GM12878 (cell line): ENCODE measurements around the gene KHNYN. TPM values are rescaled to one million over a fixed set of nuclear protein-coding genes. Genes with fewer than 3 reads are reported as not detected.

Experiments
- ATAC-seq: fragments of 200-7000 bp; cut with Tn5 transposase; 3 replicates; pipeline ENCODE4 v1.9.1; 2020; ENCODE audit warnings: mild to moderate bottlenecking, moderate library complexity
- BruUV-seq: library from RNA; stranded (reverse); fragments of 400-500 nt; replicated peaks from 2 replicates; lab custom pipeline; 2021; lab: Mats Ljungman, UMichigan
- CTCF ChIA-PET: fragments of 300-600 bp; sonication (Branson Sonifier 250); formaldehyde crosslinking; extraction: SDS; loops from one replicate; lab custom pipeline; 2021; ENCODE audit warnings: inconsistent platforms; lab: Yijun Ruan, JAX
- POLR2A ChIA-PET: fragments of 350-600 bp; formaldehyde crosslinking; extraction: SDS; loops from one replicate; lab custom pipeline; 2021; ENCODE audit warnings: inconsistent platforms; lab: Charles Lee
- RAD21 ChIA-PET: fragments of 300-600 bp; sonication (Branson Sonifier 250); formaldehyde crosslinking; loops from one replicate; lab custom pipeline; 2023; ENCODE audit warnings: antibody characterized with exemption; ENCODE audit not compliant: unreplicated experiment; lab: Charles Lee
- SMC1A ChIA-PET: fragments of 300-600 bp; sonication (Branson Sonifier 250); formaldehyde crosslinking; loops from one replicate; lab custom pipeline; 2023; ENCODE audit not compliant: unreplicated experiment, uncharacterized antibody; lab: Charles Lee
- DNase-seq: peaks from one replicate; pipeline ENCODE4 v3.0.0-alpha.2; 2011; ENCODE audit warnings: low read depth, low spot score
- FAIRE-seq: peaks from 3 replicates; lab custom pipeline; 2011; peaks lifted over from hg19 to GRCh38; lab: Jason Lieb, UNC
- H2AFZ ChIP-seq: 2 replicates; pipeline ENCODE4 v1.6.0; 2011; ENCODE audit warnings: low read depth, low read length, control low read depth; ENCODE audit not compliant: control insufficient read depth
- H3K27ac ChIP-seq: 2 replicates; pipeline ENCODE4 v1.5.1; 2011; ENCODE audit warnings: control low read depth; ENCODE audit not compliant: control insufficient read depth, insufficient read depth
- H3K27me3 ChIP-seq, 2 experiments: replicated peaks in 1 of 2; 2 replicates each; pipeline versions ENCODE4 v1.6.0 to v1.6.1; 2011; ENCODE audit warnings: low read length in 1 of 2; ENCODE audit not compliant: control insufficient read depth in 2 of 2, insufficient read depth in 2 of 2
- H3K36me3 ChIP-seq, 2 experiments: 2 replicates each; pipeline ENCODE4 v1.5.1; 2011; ENCODE audit warnings: low read length in 1 of 2; ENCODE audit not compliant: control insufficient read depth in 2 of 2, insufficient read depth in 2 of 2
- H3K4me1 ChIP-seq: 2 replicates; pipeline ENCODE4 v1.6.1; 2011; ENCODE audit warnings: mild to moderate bottlenecking, low read length, moderate library complexity, mixed read lengths; ENCODE audit not compliant: control insufficient read depth, insufficient read depth
- H3K4me2 ChIP-seq: 2 replicates; pipeline ENCODE4 v1.6.0; 2011; ENCODE audit warnings: control low read depth; ENCODE audit not compliant: control insufficient read depth, insufficient read depth
- H3K4me3 ChIP-seq: fragments of 200-600 bp; sonication (generic); 2 replicates; pipeline ENCODE4 v1.5.1; 2016
- H3K79me2 ChIP-seq: 2 replicates; pipeline ENCODE4 v1.6.0; 2011; ENCODE audit warnings: low read length; ENCODE audit not compliant: control insufficient read depth, insufficient read depth
- H3K9ac ChIP-seq: 2 replicates; pipeline ENCODE4 v1.8.0; 2011; ENCODE audit warnings: low read length, control low read depth, mixed read lengths; ENCODE audit not compliant: control insufficient read depth, insufficient read depth
- H3K9me3 ChIP-seq: replicated peaks from 3 replicates; pipeline ENCODE4 v1.5.1; 2011; ENCODE audit warnings: mild to moderate bottlenecking, low read length; ENCODE audit not compliant: control insufficient read depth, insufficient read depth
- H4K20me1 ChIP-seq: 2 replicates; pipeline ENCODE4 v1.6.0; 2011; ENCODE audit not compliant: control insufficient read depth, insufficient read depth
- BACH1 ChIP-seq: fragments of 450-650 bp; IDR thresholded peaks from 2 replicates; pipeline ENCODE4 v1.6.1; 2017; ENCODE audit warnings: mild to moderate bottlenecking, borderline replicate concordance
- ELK1 ChIP-seq: IDR thresholded peaks from 2 replicates; pipeline ENCODE4 v1.6.1; 2012; ENCODE audit warnings: low read depth, low read length, improper control_type of control experiment
- FOS ChIP-seq: IDR thresholded peaks from 3 replicates; pipeline ENCODE4 v1.6.1; 2011; ENCODE audit warnings: borderline replicate concordance; ENCODE audit not compliant: insufficient read length; ENCODE audit errors: extremely low read depth
- MEF2B ChIP-seq: fragments of 450-650 bp; IDR thresholded peaks from 2 replicates; pipeline ENCODE4 v1.6.1; 2018; ENCODE audit warnings: mild to moderate bottlenecking, moderate library complexity; ENCODE audit not compliant: partially characterized antibody, poor library complexity, severe bottlenecking
- MYB ChIP-seq: fragments of 150-350 bp; IDR thresholded peaks from 2 replicates; pipeline ENCODE4 v1.6.1; 2014; ENCODE audit warnings: mild to moderate bottlenecking, low read depth, low read length, borderline replicate concordance
- SIN3A ChIP-seq: IDR thresholded peaks from 2 replicates; pipeline ENCODE4 v1.6.1; 2012; ENCODE audit warnings: low read depth, low read length, improper control_type of control experiment
- SMARCA5 ChIP-seq: fragments of 450-650 bp; IDR thresholded peaks from 2 replicates; pipeline ENCODE4 v1.6.1; 2017; ENCODE audit warnings: mild to moderate bottlenecking
- SREBF1 ChIP-seq: IDR thresholded peaks from 2 replicates; pipeline ENCODE4 v1.6.1; 2012; ENCODE audit warnings: mild to moderate bottlenecking, low read length
- WGBS: methylation state at CpG from one replicate; pipeline ENCODE4 v1.1.6; 2016; ENCODE audit warnings: low lambda C conversion rate; ENCODE audit not compliant: insufficient replicate concordance, insufficient coverage; ENCODE audit errors: missing lambda C conversion rate; 5-methylcytosine and 5-hydroxymethylcytosine counted together
- in situ Hi-C: fragments of 300-500 bp; cut with MboI; formaldehyde crosslinking; loops from 9 replicates; pipeline ENCODE4 v1.14.3; 2018; ENCODE audit warnings: mixed read lengths
- intact Hi-C: fragments of 100-400 bp; cut with micrococcal nuclease; formaldehyde crosslinking; loops from one replicate; pipeline ENCODE4 v1.14.2; 2022; ENCODE audit not compliant: unreplicated experiment
- polyA plus RNA-seq, 11 experiments: library from polyadenylated mRNA; depleted of rRNA in 4 of 11; unstranded in 6 of 11; stranded (reverse) in 5 of 11; fragments of >200 nt; fragmentation: Nextera tagmentation in 4 of 11; fragmentation: Illumina TruSeq in 1 of 11; extraction: Ambion mirVana in 4 of 11; extraction: Trizol in 1 of 11; gene quantifications; 1 replicate in 1 of 11; 2 replicates in 10 of 11; pipeline versions ENCODE4 v1.2.1 to v1.2.3, GENCODE V29; 2011 to 2016; ENCODE audit warnings: inconsistent platforms in 2 of 11, missing spikeins in 2 of 11, low read depth in 1 of 11
- total RNA-seq, 4 experiments: library from RNA; depleted of rRNA in 3 of 4; stranded (reverse); fragments of >200 nt in 3 of 4; fragmentation: Illumina TruSeq in 1 of 4; extraction: Trizol in 1 of 4; gene quantifications; 2 replicates each; pipeline versions ENCODE4 v1.2.1 to v1.2.3, GENCODE V29; 2013 to 2021
- TF ChIP-seq, protein P1 (sequence below): fragments of 450-650 bp; IDR thresholded peaks from 2 replicates; pipeline ENCODE4 v1.6.1; 2016; ENCODE audit warnings: mild to moderate bottlenecking
- TF ChIP-seq, protein P2 (sequence below): fragments of 450-650 bp; formaldehyde crosslinking; IDR thresholded peaks from 2 replicates; pipeline ENCODE4 v1.4.0; 2020; ENCODE audit warnings: mild to moderate bottlenecking, moderate library complexity

Gene KHNYN
- total and polyA plus RNA-seq, 10 of the 15 experiments (the other 5 are each of a cell fraction or from before 2014, with no cell fraction given), result 1.4 to 34.7 (median 21.5) TPM

DNA sequence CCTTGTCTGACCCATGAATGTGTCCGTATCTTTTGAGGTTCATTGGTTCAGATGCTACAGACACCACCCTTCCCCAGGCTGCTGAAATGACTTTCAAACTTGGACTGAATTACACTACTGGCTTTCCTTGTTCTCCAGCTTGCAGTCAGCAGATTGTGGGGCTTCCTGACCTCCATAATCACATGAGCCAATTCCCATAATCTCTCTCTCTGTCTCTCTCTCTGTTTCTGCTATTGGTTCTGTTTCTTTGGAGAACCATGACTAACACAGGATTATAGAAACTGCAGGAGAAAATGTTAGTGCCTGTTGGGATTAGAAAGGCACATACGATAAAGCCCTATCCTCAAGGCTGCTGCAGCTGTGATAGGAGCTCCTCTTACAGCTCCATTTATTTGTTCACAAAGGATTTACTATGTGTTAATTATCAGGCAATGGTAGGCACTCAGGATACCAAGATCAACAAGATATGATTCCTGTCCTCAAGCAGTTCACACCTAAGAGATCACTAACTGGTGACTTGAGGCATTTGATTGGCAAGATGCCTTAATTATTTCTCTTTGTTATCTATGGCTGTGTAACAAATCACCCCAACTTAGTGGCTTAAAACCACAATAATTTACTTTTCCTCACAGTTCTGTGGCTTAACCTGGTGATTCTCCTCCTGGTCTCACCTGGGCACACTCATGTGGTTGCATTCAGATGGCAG is 41.1 kb upstream of the KHNYN start:
- Histone ChIP-seq H3K79me2 (no peaks in the 10 kb centered on the region), H3K9me3 (no peaks in the 10 kb centered on the region), H3K4me2 (no peak overlapping the region), H2AFZ (no peak overlapping the region), H3K27me3 (no peaks in the 10 kb centered on the region; a peak in 2 of 4 replicates), H3K9ac (no peak overlapping the region), H4K20me1 (no peaks in the 10 kb centered on the region), H3K4me1 (no peaks in the 10 kb centered on the region), H3K27ac (no peak overlapping the region), H3K4me3 (no peak overlapping the region), H3K36me3 (no peaks in the 10 kb centered on the region)
- RAD21 ChIA-PET, result interaction anchor here (1.2 to 1.4 kb wide), 2 partner anchors 43 to 55 kb away, joined by 4 read pairs; no protein-coding TSS in a partner anchor
- no TSS peak for BruUV-seq
- ATAC-seq, result no peak
- in situ Hi-C loops, result no loop called here
- CTCF ChIA-PET, result interaction anchor here (0.6 to 1.2 kb wide), 3 partner anchors 20 to 43 kb away, joined by 3 to 4 read pairs (median 3); no protein-coding TSS in a partner anchor
- FAIRE-seq, result no peak
- TF ChIP-seq SIN3A (no peak), SREBF1 (no peak), ELK1 (no peak), MEF2B (no peak), MYB (no peak), SMARCA5 (no peak), FOS (no peak), BACH1 (no peak)
- TF ChIP-seq, protein P1, sequence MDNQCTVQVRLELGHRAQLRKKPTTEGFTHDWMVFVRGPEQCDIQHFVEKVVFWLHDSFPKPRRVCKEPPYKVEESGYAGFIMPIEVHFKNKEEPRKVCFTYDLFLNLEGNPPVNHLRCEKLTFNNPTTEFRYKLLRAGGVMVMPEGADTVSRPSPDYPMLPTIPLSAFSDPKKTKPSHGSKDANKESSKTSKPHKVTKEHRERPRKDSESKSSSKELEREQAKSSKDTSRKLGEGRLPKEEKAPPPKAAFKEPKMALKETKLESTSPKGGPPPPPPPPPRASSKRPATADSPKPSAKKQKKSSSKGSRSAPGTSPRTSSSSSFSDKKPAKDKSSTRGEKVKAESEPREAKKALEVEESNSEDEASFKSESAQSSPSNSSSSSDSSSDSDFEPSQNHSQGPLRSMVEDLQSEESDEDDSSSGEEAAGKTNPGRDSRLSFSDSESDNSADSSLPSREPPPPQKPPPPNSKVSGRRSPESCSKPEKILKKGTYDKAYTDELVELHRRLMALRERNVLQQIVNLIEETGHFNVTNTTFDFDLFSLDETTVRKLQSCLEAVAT, result no peak
- TF ChIP-seq, protein P2, sequence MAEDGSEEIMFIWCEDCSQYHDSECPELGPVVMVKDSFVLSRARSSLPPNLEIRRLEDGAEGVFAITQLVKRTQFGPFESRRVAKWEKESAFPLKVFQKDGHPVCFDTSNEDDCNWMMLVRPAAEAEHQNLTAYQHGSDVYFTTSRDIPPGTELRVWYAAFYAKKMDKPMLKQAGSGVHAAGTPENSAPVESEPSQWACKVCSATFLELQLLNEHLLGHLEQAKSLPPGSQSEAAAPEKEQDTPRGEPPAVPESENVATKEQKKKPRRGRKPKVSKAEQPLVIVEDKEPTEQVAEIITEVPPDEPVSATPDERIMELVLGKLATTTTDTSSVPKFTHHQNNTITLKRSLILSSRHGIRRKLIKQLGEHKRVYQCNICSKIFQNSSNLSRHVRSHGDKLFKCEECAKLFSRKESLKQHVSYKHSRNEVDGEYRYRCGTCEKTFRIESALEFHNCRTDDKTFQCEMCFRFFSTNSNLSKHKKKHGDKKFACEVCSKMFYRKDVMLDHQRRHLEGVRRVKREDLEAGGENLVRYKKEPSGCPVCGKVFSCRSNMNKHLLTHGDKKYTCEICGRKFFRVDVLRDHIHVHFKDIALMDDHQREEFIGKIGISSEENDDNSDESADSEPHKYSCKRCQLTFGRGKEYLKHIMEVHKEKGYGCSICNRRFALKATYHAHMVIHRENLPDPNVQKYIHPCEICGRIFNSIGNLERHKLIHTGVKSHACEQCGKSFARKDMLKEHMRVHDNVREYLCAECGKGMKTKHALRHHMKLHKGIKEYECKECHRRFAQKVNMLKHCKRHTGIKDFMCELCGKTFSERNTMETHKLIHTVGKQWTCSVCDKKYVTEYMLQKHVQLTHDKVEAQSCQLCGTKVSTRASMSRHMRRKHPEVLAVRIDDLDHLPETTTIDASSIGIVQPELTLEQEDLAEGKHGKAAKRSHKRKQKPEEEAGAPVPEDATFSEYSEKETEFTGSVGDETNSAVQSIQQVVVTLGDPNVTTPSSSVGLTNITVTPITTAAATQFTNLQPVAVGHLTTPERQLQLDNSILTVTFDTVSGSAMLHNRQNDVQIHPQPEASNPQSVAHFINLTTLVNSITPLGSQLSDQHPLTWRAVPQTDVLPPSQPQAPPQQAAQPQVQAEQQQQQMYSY, result no peak
- POLR2A ChIA-PET, result interaction anchor here (0.8 kb wide), 1 partner anchor 18 kb away, joined by 4 read pairs; no protein-coding TSS in a partner anchor
- no peak for DNase-seq
- SMC1A ChIA-PET, result no interaction called here
- WGBS, result 16% methylated on average over 2 of the region's 2 CpGs
- intact Hi-C loops, result no loop called here
